ENCODE results near the gene CNN2. TPM values are rescaled to one million over a fixed set of nuclear protein-coding genes. Genes with fewer than 3 reads are reported as not detected.

The CNN2 gene
- polyA plus RNA-seq, 2 of the 4 experiments (the other 2 are of a cell fraction), result 31.7 to 99.3 TPM

GRCh38 chr19:994516-994915, 31.9 kb upstream of the CNN2 start:
- no peaks in the 10 kb centered on the region for H3K9me3 ChIP-seq
- no peak for ATAC-seq
- no peak for DNase-seq (ENCODE audit: low read depth in 1 of 2, low spot score in 1 of 2)
- POLR2A ChIA-PET, result no interaction called here
- no peak overlapping the region for H3K4me2 ChIP-seq
- no peak overlapping the region for H3K4me3 ChIP-seq
- FAIRE-seq, result no peak
- H3K27ac ChIP-seq, result no peak overlapping the region
- no peak for TF ChIP-seq PHF8 (IDR thresholded peaks at IDR 0.05; ENCODE audit: borderline replicate concordance, low read depth)
- no peak for TF ChIP-seq HEYL (CRISPR knock-in tag; IDR thresholded peaks at IDR 0.05)
- no peak for TF ChIP-seq RCOR1 (IDR thresholded peaks at IDR 0.05; ENCODE audit: low read depth, low read length)
- no peak for TF ChIP-seq EP300 (IDR thresholded peaks at IDR 0.05)
- no peak for TF ChIP-seq CEBPB (IDR thresholded peaks at IDR 0.05)
- no peak for TF ChIP-seq ZNF302 (CRISPR knock-in tag; IDR thresholded peaks at IDR 0.05)
- H3K4me1 ChIP-seq, result peaks cover 14% of the 10 kb centered on the region; the same call in 2 of the 3 replicates
- WGBS (ENCODE audit: missing lambda C conversion rate), result 87% methylated on average over 8 of the region's 18 CpGs
- CTCF ChIA-PET, result interaction anchor here (1.0 kb wide), 1 partner anchor 12 kb away, joined by 3 read pairs; no protein-coding TSS in a partner anchor

GRCh38 chr19:995051-995827, 31.2 kb upstream of the CNN2 start:
- 85% methylated on average over 17 of the region's 26 CpGs for WGBS (ENCODE audit: missing lambda C conversion rate)
- CTCF ChIA-PET, result interaction anchor here (1.0 to 1.8 kb wide), 3 partner anchors 11 to 73 kb away, joined by 3 to 6 read pairs (median 3); partner anchors contain the start of gene WDR18
- TF ChIP-seq POLR2A (IDR thresholded peaks at IDR 0.05; ENCODE audit: low read length) (no peak), HES2 (IDR thresholded peaks at IDR 0.05) (no peak), ZC3H11A (IDR thresholded peaks at IDR 0.05) (no peak), FOXS1 (CRISPR knock-in tag; IDR thresholded peaks at IDR 0.05) (no peak), ATOH8 (CRISPR knock-in tag; IDR thresholded peaks at IDR 0.05; ENCODE audit: low read depth) (no peak), NPAS2 (CRISPR knock-in tag; IDR thresholded peaks at IDR 0.05; ENCODE audit: borderline replicate concordance) (no peak), TFCP2L1 (CRISPR knock-in tag; IDR thresholded peaks at IDR 0.05) (no peak), JUNB (IDR thresholded peaks at IDR 0.05) (no peak), HOXB13 (CRISPR knock-in tag; IDR thresholded peaks at IDR 0.05; ENCODE audit: low read depth) (no peak), PHF8 (IDR thresholded peaks at IDR 0.05; ENCODE audit: borderline replicate concordance, low read depth) (no peak), MAX (IDR thresholded peaks at IDR 0.05) (no peak), TP53 (CRISPR knock-in tag; IDR thresholded peaks at IDR 0.05) (no peak), NR3C1 (IDR thresholded peaks at IDR 0.05) (no peak), SREBF2 (IDR thresholded peaks at IDR 0.05) (no peak), CBX8 (IDR thresholded peaks at IDR 0.05) (no peak), RARB (CRISPR knock-in tag; IDR thresholded peaks at IDR 0.05) (no peak)

GRCh38 chr19:996051-996838, 30.2 kb upstream of the CNN2 start:
- Histone ChIP-seq H3K27ac (peak overlapping the region in 1 of 2 experiments; percentile 32; a peak in 3 of 6 replicates), H3K4me3 (no peak overlapping the region), H3K9me3 (no peaks in the 10 kb centered on the region), H3K4me1 (peaks cover 18% of the 10 kb centered on the region; the same call in 2 of the 3 replicates), H3K4me2 (peak overlapping the region; percentile 63)
- POLR2A ChIA-PET, result interaction anchor here (1.9 kb wide), 1 partner anchor 12 kb away, joined by 6 read pairs; the partner anchor contains the start of gene WDR18
- WGBS (ENCODE audit: missing lambda C conversion rate), result 34% methylated on average over 19 of the region's 64 CpGs
- TF ChIP-seq PBX3 (IDR thresholded peaks at IDR 0.05), result peak; percentile 75
- TF ChIP-seq TFCP2L1 (CRISPR knock-in tag; IDR thresholded peaks at IDR 0.05), result no peak
- peak; percentile 46; the same call in 1 of the 2 replicates for TF ChIP-seq E2F6 (IDR thresholded peaks at IDR 0.05; ENCODE audit: borderline replicate concordance, low read depth)
- TF ChIP-seq HMGXB4 (CRISPR knock-in tag; IDR thresholded peaks at IDR 0.05; ENCODE audit: borderline replicate concordance), result no peak
- TF ChIP-seq FOSL2 (IDR thresholded peaks at IDR 0.05), result no peak
- TF ChIP-seq FOSL2 (CRISPR knock-in tag; IDR thresholded peaks at IDR 0.05), result peak; percentile 71
- TF ChIP-seq CHD4 (IDR thresholded peaks at IDR 0.05; ENCODE audit: borderline replicate concordance), result no peak
- TF ChIP-seq MAX (IDR thresholded peaks at IDR 0.05), result peak; percentile 43; the same call in 1 of the 2 replicates
- DNase-seq (ENCODE audit: low read depth in 1 of 2, low spot score in 1 of 2) (peak in 1 of 2 experiments; percentile 48), FAIRE-seq (no peak), ATAC-seq (peak in 1 of 2 experiments; percentile 25; a peak in 3 of 6 replicates)
- CTCF ChIA-PET, result interaction anchor here (0.6 to 1.8 kb wide), 4 partner anchors 9 to 74 kb away, joined by 3 to 6 read pairs (median 4); partner anchors contain the start of gene WDR18

More at GRCh38 chr19:995051-995827, 31.2 kb upstream of the CNN2 start:
- no peaks in the 10 kb centered on the region for H3K9me3 ChIP-seq
- FAIRE-seq (no peak), DNase-seq (ENCODE audit: low read depth in 1 of 2, low spot score in 1 of 2) (no peak), ATAC-seq (peak in 1 of 2 experiments; percentile 7; a peak in 1 of 6 replicates)
- POLR2A ChIA-PET, result interaction anchor here (1.9 kb wide), 1 partner anchor 11 kb away, joined by 6 read pairs; the partner anchor contains the start of gene WDR18
- H3K4me2 ChIP-seq, result no peak overlapping the region; the same call in 2 of the 3 replicates
- H3K4me3 ChIP-seq, result no peak overlapping the region
- H3K27ac ChIP-seq, result no peak overlapping the region
- peaks cover 14% of the 10 kb centered on the region; the same call in 2 of the 3 replicates for H3K4me1 ChIP-seq
